Endothelial cell of umbilical vein (primary cell): Measurements from ENCODE around the gene CERK.

Experiments used
- POLR2A ChIP-seq: IDR thresholded peaks from 2 replicates; pipeline ENCODE4 v1.6.1; 2012; ENCODE audit warnings: low read depth, mild to moderate bottlenecking, control low read depth, low read length
- TF ChIP-seq, protein P1 (sequence below), 2 donors: IDR thresholded peaks; 1 replicate in 1 of 2; 2 replicates in 1 of 2; pipeline ENCODE4 v1.5.1; 2011; ENCODE audit warnings: low read length in 2 of 2, mild to moderate bottlenecking in 2 of 2, moderate library complexity in 2 of 2, control low read depth in 1 of 2, inconsistent platforms in 1 of 2, low read depth in 1 of 2; ENCODE audit not compliant: insufficient read depth in 1 of 2; ENCODE audit errors: extremely low read depth in 1 of 2

DNA sequence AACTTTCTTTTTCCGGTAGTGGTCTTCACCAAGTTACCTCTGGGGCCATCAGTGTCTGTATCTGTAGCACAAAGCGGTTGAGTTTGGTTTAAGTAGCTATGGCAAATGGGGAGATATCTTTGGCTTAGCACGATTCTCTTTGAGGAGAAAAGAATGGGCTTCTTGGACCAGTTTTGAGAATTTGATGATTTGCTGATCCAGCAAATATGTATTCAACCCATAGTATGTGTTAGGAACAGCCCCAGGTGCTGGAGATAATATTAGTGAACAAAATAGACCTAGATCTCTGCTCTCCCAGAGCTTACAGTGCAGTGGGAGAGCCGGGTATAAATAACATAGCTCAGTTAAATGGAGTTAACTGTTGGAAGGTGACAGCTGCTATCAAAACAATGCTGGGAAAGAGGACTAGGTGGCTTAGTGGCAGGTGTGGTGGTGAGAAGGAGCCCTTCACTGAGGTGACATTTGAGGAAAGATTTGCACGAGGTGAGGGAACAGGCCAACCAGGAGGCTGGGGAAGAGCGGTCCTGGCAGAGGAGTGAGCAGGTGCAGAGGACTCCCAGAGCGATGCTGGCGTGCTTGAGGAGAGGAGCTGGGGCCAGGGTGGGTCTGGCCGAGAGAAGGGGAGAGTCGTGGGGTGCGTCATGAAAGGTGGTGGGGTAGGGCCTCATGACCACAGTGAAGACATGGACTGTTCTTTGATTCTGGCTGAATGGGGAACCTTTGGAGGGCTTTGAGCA is 29.4 kb upstream of the CERK start:
- TF ChIP-seq, protein P1, sequence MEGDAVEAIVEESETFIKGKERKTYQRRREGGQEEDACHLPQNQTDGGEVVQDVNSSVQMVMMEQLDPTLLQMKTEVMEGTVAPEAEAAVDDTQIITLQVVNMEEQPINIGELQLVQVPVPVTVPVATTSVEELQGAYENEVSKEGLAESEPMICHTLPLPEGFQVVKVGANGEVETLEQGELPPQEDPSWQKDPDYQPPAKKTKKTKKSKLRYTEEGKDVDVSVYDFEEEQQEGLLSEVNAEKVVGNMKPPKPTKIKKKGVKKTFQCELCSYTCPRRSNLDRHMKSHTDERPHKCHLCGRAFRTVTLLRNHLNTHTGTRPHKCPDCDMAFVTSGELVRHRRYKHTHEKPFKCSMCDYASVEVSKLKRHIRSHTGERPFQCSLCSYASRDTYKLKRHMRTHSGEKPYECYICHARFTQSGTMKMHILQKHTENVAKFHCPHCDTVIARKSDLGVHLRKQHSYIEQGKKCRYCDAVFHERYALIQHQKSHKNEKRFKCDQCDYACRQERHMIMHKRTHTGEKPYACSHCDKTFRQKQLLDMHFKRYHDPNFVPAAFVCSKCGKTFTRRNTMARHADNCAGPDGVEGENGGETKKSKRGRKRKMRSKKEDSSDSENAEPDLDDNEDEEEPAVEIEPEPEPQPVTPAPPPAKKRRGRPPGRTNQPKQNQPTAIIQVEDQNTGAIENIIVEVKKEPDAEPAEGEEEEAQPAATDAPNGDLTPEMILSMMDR (IDR thresholded peaks at IDR 0.05; ENCODE audit: extremely low read depth in 1 of 2, insufficient read depth in 1 of 2, low read depth in 1 of 2, low read length in 2 of 2) = no peak
- TF ChIP-seq POLR2A = no peak
